Activated gamma-delta T cell treated with anti-CD3 and anti-CD28 coated beads, Interleukin-2, amount 50 U/mL, for 16 hours (primary cell): ENCODE data around the gene POGK.
"Not testable (repeated sequence)": the region's sequence is repeated elsewhere in the genome, so short reads cannot be mapped to it uniquely, and the experiment has no call there.

ENCODE experiments used
- DNase-seq: peaks from one replicate; pipeline ENCODE4 v3.0.0-alpha.2; 2020; ENCODE audit warnings: low read depth

Gene POGK

GRCh38 chr1:166838766-166839599 lies at the start of gene POGK:
POGK (plus strand) TSS chr1:166839475; CDS start chr1:166840957, 1,482 bp downstream.
- DNase-seq: peak; percentile 70

GRCh38 chr1:166796620-166797236 lies 42.5 kb upstream of the POGK start:
- no peak for DNase-seq

DNA sequence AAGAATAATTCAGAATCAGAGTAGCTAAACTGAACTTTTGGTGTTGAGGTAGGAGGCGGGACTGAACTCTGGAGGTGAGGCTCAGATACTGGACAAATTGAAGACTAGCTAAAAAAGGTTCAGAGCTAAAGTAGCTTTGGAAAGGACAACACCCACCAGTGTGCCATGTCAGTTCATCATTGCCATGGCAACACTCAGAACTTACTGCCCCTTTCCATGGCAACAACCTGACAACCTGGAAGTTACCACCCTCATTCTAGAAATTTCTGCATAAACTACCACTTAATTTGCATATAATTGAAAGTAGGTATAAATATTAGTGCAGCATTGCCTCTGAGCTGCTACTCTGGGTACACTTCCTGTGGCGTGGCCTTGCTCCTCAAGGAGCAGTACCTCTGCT lies 30.3 kb upstream of the POGK start:
- no peak for DNase-seq

GRCh38 chr1:166811691-166812090 lies 27.6 kb upstream of the POGK start:
- no peak for DNase-seq

GRCh38 chr1:166813508-166814223 lies 25.6 kb upstream of the POGK start:
- DNase-seq: no peak

GRCh38 chr1:166814611-166815010 lies 24.7 kb upstream of the POGK start:
- DNase-seq: no peak

DNA sequence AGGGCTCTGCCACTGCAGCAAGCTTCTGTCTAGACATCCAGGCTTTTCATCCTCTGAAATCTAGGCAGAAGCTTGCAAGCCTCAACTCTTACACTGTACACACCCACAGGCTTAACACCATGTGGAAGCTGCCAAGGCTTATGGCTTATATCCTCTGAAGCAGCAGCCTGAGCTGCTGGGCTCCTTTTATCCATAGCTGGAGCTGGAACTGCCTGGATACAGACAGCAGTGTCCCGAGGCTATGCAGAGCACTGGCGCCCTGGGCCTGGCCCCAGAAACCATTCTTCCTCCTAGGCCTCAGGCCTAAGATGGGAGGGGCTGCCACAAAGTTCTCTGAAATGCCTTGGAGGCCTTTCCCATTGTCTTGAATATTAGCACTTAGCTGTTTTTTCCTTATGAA lies 19.3 kb upstream of the POGK start:
- DNase-seq: no peak

- no peak for DNase-seq
Measured at GRCh38 chr1:166822385-166822784, 16.9 kb upstream of the POGK start.

GRCh38 chr1:166827426-166827825 lies 11.8 kb upstream of the POGK start:
- no peak for DNase-seq

DNA sequence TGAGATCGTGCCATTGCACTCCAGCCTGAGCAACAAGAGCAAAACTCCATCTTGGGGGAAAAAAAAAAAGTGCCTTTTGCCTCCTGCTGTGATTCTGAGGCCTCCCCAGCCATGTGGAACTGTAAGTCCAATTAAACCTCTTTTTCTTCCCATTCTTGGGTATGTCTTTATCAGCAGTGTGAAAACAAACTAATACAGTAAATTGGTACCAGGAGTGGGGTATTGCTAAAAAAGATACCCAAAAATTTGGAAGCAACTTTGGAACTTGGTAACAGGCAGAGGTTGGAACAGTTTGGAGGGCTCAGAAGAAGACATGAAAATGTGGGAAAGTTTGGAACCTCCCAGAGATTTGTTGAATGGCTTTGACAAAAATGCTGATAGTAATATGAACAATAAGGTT lies 9.5 kb upstream of the POGK start:
- not testable (repeated sequence) for DNase-seq

- no peak for DNase-seq
Measured at GRCh38 chr1:166836733-166837132, 2.5 kb upstream of the POGK start.

GRCh38 chr1:166839600-166840308 lies 479 bp downstream of the POGK start:
- peak; percentile 32 for DNase-seq

DNA sequence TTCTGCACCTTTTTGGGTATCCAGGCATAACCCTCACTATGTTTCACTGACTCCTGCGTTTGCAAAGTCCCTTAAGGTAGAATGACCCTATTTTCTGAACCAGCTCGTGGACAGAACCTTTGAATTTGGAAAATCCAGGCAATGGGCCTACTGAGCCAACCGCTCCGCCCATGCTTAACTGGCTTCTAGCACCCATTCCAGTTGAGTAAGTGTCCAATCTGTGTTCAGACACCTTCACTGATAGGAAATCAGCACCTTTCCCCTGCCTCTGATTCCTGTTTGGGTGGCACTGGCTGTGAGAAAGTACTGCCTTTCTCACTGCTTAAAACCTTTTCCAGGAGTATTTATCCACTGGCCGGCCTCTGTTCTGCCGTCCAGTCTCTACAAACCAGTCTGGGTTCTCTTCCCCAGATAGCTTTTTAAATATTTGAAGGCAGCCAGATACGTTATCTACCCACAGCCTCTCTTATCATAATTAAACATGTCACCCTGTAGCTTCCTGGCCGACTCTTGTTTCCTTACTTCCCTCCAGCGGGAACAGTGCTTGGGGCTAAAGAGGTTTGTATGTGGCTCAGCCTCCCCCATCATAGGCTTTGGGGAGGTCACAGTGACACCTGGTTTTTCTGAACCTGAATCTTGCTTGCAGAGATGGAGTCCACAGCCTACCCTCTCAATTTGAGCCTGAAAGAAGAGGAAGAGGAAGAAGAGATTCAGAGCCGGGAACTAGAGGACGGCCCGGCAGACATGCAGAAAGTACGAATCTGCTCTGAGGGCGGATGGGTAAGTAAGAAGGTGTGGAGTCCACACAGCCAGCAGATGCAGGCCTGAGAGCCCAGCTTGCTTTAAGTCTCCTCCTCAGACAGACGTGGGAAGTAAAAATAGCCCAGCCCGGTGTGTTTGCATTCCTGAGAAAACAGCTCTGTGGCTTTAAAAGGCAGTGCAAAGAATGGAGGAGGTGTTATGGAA lies 1.3 kb downstream of the POGK start:
- no peak for DNase-seq

- no peak for DNase-seq
Measured at GRCh38 chr1:166843322-166843721, 4.0 kb downstream of the POGK start.

GRCh38 chr1:166843769-166844596 lies 4.7 kb downstream of the POGK start:
- no peak for DNase-seq

GRCh38 chr1:166844791-166845190 lies 5.5 kb downstream of the POGK start:
- DNase-seq: no peak

DNA sequence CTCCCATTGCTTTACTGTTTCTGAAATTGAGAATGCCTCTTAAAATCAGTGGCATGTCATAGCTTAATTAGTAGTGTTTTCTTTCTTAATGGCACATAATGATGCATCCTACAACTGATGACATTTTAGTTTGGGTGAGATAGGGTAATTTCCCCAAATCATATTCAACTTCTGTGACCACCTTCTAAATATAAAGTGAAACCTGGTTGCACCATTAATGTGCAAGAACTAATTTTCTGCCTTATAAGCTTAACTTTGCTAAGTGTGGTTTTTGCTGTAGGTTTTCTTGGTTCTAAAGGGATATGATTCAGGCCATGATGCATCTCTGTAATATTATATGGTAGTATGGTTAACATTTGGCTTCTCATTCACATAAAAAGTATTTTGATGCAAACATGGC lies 8.9 kb downstream of the POGK start:
- no peak for DNase-seq

DNA sequence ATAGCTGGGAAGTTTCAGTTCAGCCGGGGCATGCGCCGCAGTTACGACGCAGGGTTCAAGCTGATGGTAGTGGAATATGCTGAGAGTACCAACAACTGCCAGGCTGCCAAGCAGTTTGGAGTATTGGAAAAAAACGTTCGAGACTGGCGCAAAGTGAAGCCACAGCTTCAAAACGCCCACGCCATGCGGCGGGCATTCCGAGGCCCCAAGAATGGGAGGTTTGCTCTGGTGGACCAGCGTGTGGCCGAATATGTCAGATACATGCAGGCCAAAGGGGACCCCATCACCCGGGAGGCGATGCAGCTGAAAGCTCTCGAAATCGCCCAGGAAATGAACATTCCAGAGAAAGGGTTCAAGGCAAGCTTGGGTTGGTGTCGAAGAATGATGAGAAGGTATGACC lies 9.9 kb downstream of the POGK start:
- DNase-seq: no peak

- no peak for DNase-seq
Measured at GRCh38 chr1:166852918-166853317, 13.6 kb downstream of the POGK start.

DNA sequence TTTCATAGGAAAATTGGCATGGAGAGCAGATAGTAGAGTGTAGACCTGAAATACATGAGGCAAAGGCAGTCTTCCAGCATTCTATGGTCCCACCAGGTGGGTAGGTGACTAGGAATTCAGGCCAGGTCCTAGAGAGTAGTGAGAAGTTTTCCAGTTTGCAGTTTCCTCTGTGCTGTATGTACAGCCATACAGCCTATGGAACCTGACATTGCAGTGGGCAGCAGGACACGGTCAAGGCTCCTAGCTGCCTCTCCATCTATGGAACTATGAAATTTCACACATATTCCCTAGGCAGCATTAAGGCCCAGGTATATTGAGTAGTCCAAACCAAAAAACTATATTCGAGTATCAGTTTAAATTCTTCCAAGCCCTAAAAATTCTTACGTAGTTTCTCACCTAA lies 16.3 kb downstream of the POGK start:
- no peak for DNase-seq
